ENCODE measurements around the gene GDPD4. TPM values are rescaled to one million over a fixed set of nuclear protein-coding genes. Genes with fewer than 3 reads are reported as not detected.

GDPD4 gene
- polyA plus RNA-seq, 4 donors = 2.2 to 4.5 TPM; not detected in 2

DNA sequence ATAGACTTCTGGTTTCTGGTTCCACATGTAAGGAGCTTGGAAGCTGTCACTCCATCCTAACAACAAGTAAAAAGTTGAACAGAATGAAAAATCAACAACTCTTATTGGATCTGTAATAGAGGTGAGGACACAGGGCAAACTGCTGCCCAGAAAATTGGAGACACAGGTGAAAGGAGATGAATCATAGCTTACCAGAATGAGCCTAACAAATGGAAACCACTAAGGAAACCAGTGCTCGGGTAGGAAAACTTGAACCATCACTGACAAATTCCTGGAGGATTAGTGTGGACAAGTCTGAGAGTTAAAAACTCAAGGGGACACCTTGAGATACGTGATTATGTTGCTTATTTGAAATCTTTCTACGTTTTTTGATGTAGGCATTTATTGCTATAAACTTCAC lies 52.1 kb downstream of the GDPD4 start:
- Histone ChIP-seq H3K4me3 (ENCODE audit: low read depth in 1 of 3, low read length in 3 of 3) (no peak overlapping the region), H3K27ac (ENCODE audit: low read depth in 1 of 3, low read length in 2 of 3) (no peak overlapping the region), H3K27me3 (ENCODE audit: control insufficient read depth in 3 of 3, insufficient read depth in 3 of 3, low read length in 3 of 3) (no peaks in the 10 kb centered on the region), H3K36me3 (ENCODE audit: control insufficient read depth in 3 of 3, insufficient read depth in 2 of 3, low read depth in 1 of 3, low read length in 3 of 3) (no peaks in the 10 kb centered on the region), H3K4me1 (ENCODE audit: control insufficient read depth in 3 of 3, insufficient read depth in 2 of 3, low read depth in 1 of 3, low read length in 2 of 3) (peaks cover 0 to 3% (median 0%) of the 10 kb centered on the region in 3 donors), H3K9me3 (ENCODE audit: control insufficient read depth in 2 of 2, insufficient read depth in 1 of 2, low read depth in 1 of 2, low read length in 1 of 2) (no peaks in the 10 kb centered on the region)
- WGBS, 3 donors = 78 to 91% (median 90%) methylated on average over 3 of the region's 3 CpGs
- FAIRE-seq (no peak), DNase-seq (no peak)

DNA sequence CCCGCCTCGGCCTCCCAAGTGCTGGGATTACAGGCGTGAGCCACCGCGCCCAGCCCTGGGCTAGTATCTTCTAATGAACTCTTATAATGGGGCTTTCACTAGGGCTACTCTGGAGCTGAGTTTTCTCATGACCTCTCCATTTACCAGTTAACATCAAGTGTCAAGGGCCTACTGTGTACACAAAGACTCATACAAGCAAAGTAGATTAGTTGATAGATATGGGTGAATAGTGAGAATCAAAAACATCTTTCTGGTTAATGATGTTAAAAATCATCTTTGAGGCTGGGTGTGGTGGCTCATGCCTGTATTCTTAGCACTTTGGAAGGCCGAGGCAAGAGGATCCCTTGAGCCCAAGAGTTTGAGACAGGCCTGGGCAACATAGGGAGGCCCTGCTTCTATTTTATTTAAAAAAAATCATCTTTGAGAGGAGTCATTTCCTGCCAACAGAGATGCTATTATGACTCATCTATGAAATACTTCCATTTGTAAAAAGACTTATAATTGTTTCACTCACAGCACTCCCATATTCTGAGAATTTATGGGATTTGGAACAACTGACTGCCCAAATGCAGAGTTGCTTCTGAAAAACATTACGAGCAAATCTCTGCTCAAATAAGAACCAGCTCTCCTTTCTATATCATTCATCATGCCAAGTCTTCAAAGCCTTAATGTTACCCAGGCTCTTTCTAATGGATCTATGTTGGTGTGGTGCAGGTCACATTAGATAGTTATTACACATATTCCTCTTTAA lies 57.0 kb downstream of the GDPD4 start:
- no peak for DNase-seq
- H3K4me3 ChIP-seq (ENCODE audit: low read depth in 1 of 3, low read length in 3 of 3) = no peak overlapping the region
- H3K27ac ChIP-seq (ENCODE audit: low read depth in 1 of 3, low read length in 2 of 3) = no peak overlapping the region
- no peaks in the 10 kb centered on the region for H3K9me3 ChIP-seq (ENCODE audit: control insufficient read depth in 2 of 2, insufficient read depth in 1 of 2, low read depth in 1 of 2, low read length in 1 of 2)
- peaks cover 0 to 3% (median 2%) of the 10 kb centered on the region in 3 donors for H3K4me1 ChIP-seq (ENCODE audit: control insufficient read depth in 3 of 3, insufficient read depth in 2 of 3, low read depth in 1 of 3, low read length in 2 of 3)
- no peak for FAIRE-seq
- no peaks in the 10 kb centered on the region for H3K27me3 ChIP-seq (ENCODE audit: control insufficient read depth in 3 of 3, insufficient read depth in 3 of 3, low read length in 3 of 3)
- H3K36me3 ChIP-seq (ENCODE audit: control insufficient read depth in 3 of 3, insufficient read depth in 2 of 3, low read depth in 1 of 3, low read length in 3 of 3) = no peaks in the 10 kb centered on the region
- WGBS, 3 donors = 90 to 95% (median 94%) methylated on average over 7 of the region's 7 CpGs

DNA sequence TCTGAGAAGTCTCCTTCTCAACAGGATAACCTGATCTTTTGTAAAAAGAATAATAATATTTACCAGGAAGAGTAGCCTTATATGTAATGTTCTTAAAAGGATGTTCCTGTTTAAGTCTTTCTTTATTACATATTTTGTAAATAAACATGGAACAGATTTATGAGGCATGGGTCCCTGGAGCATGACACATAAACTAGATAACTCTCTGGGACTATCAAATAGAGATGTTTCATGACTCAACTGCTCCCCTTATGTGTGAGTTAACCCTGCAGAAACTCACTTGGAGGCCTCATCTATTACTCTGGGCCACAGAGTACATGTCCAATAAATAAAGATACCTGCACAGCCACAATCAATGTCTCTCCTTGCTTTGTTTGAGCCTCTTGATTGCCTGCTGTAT lies 64.6 kb downstream of the GDPD4 start:
- Histone ChIP-seq H3K36me3 (ENCODE audit: control insufficient read depth in 3 of 3, insufficient read depth in 2 of 3, low read depth in 1 of 3, low read length in 3 of 3) (no peaks in the 10 kb centered on the region), H3K4me1 (ENCODE audit: control insufficient read depth in 3 of 3, insufficient read depth in 2 of 3, low read depth in 1 of 3, low read length in 2 of 3) (no peaks in the 10 kb centered on the region), H3K9me3 (ENCODE audit: control insufficient read depth in 2 of 2, insufficient read depth in 1 of 2, low read depth in 1 of 2, low read length in 1 of 2) (no peaks in the 10 kb centered on the region), H3K27ac (ENCODE audit: low read depth in 1 of 3, low read length in 2 of 3) (no peak overlapping the region), H3K27me3 (ENCODE audit: control insufficient read depth in 3 of 3, insufficient read depth in 3 of 3, low read length in 3 of 3) (no peaks in the 10 kb centered on the region), H3K4me3 (ENCODE audit: low read depth in 1 of 3, low read length in 3 of 3) (no peak overlapping the region)
- DNase-seq (no peak), FAIRE-seq (no peak)

DNA sequence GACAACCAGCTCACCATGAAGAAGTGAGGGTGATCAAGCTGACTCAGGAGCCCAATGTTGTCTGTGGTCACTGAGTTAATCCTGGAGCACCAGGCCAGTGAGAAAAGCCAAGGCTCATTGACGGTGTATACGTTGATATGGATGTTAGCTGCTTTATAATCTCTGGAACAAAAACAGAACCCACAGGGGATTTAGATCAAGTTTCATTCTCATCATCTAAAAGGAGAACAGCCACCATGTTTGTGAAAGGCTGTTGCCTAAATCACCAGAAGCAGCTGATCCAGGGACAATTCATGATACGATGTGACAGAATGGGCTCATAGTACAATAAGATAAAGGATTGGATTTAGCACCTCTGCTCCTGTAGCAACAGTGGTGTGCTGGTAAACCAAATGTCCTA lies 68.5 kb downstream of the GDPD4 start:
- H3K27ac ChIP-seq (ENCODE audit: low read depth in 1 of 3, low read length in 2 of 3) = no peak overlapping the region
- 78 to 85% (median 80%) methylated on average over 3 of the region's 3 CpGs for WGBS, 3 donors

DNA sequence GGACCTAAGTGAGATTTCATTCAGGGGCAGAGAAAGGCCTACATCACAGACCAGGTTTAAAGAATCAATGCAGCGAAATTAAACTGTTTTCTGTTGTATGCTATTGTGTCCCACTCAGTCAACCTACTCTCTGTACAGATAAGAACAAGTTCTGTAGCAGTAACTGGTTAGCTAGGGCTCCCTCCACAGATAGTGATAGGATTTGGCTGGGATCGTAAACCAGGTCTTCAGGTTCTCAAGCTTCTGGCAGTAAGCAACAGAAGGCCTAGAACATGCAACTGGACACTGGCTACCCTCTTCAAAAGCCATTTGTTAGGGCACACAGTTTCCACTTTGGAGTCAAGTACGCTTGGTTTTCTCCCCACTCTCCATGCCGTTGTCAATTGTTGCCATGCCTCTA lies 69.2 kb downstream of the GDPD4 start:
- peaks cover 0 to 2% (median 0%) of the 10 kb centered on the region in 3 donors for H3K36me3 ChIP-seq (ENCODE audit: control insufficient read depth in 3 of 3, insufficient read depth in 2 of 3, low read depth in 1 of 3, low read length in 3 of 3)
- no peaks in the 10 kb centered on the region for H3K9me3 ChIP-seq (ENCODE audit: control insufficient read depth in 2 of 2, insufficient read depth in 1 of 2, low read depth in 1 of 2, low read length in 1 of 2)
- H3K27ac ChIP-seq (ENCODE audit: low read depth in 1 of 3, low read length in 2 of 3) = no peak overlapping the region
- 90 to 93% (median 92%) methylated on average over 4 of the region's 4 CpGs for WGBS, 3 donors
- no peak overlapping the region for H3K4me3 ChIP-seq (ENCODE audit: low read depth in 1 of 3, low read length in 3 of 3)
- no peak for FAIRE-seq
- no peaks in the 10 kb centered on the region for H3K4me1 ChIP-seq (ENCODE audit: control insufficient read depth in 3 of 3, insufficient read depth in 2 of 3, low read depth in 1 of 3, low read length in 2 of 3)
- no peak for DNase-seq
- H3K27me3 ChIP-seq (ENCODE audit: control insufficient read depth in 3 of 3, insufficient read depth in 3 of 3, low read length in 3 of 3) = no peaks in the 10 kb centered on the region

More for the DNA sequence above, 68.5 kb downstream of the GDPD4 start:
- no peaks in the 10 kb centered on the region for H3K27me3 ChIP-seq (ENCODE audit: control insufficient read depth in 3 of 3, insufficient read depth in 3 of 3, low read length in 3 of 3)
- H3K9me3 ChIP-seq (ENCODE audit: control insufficient read depth in 2 of 2, insufficient read depth in 1 of 2, low read depth in 1 of 2, low read length in 1 of 2) = no peaks in the 10 kb centered on the region
- no peak overlapping the region for H3K4me3 ChIP-seq (ENCODE audit: low read depth in 1 of 3, low read length in 3 of 3)
- FAIRE-seq = no peak
- peaks cover 0 to under 1% (median 0%) of the 10 kb centered on the region in 3 donors for H3K36me3 ChIP-seq (ENCODE audit: control insufficient read depth in 3 of 3, insufficient read depth in 2 of 3, low read depth in 1 of 3, low read length in 3 of 3)
- peak in 1 of 2 donors; percentile 9 for DNase-seq
- no peaks in the 10 kb centered on the region for H3K4me1 ChIP-seq (ENCODE audit: control insufficient read depth in 3 of 3, insufficient read depth in 2 of 3, low read depth in 1 of 3, low read length in 2 of 3)

- H3K27me3 ChIP-seq (ENCODE audit: control insufficient read depth in 3 of 3, insufficient read depth in 3 of 3, low read length in 3 of 3) = no peaks in the 10 kb centered on the region
- 85 to 100% (median 86%) methylated on average over 1 of the region's 1 CpG for WGBS, 3 donors
- H3K36me3 ChIP-seq (ENCODE audit: control insufficient read depth in 3 of 3, insufficient read depth in 2 of 3, low read depth in 1 of 3, low read length in 3 of 3) = peaks cover 0 to 2% (median 0%) of the 10 kb centered on the region in 3 donors
- DNase-seq (no peak), FAIRE-seq (no peak)
- H3K4me1 ChIP-seq (ENCODE audit: control insufficient read depth in 3 of 3, insufficient read depth in 2 of 3, low read depth in 1 of 3, low read length in 2 of 3) = no peaks in the 10 kb centered on the region
- no peaks in the 10 kb centered on the region for H3K9me3 ChIP-seq (ENCODE audit: control insufficient read depth in 2 of 2, insufficient read depth in 1 of 2, low read depth in 1 of 2, low read length in 1 of 2)
- H3K27ac ChIP-seq (ENCODE audit: low read depth in 1 of 3, low read length in 2 of 3) = no peak overlapping the region
- no peak overlapping the region for H3K4me3 ChIP-seq (ENCODE audit: low read depth in 1 of 3, low read length in 3 of 3)
These were observed 69.7 kb downstream of the GDPD4 start for GRCh38 chr11:77231800-77232199.

GRCh38 chr11:77230878-77231605 lies 70.4 kb downstream of the GDPD4 start:
- H3K27ac ChIP-seq (ENCODE audit: low read depth in 1 of 3, low read length in 2 of 3) = no peak overlapping the region
- FAIRE-seq = no peak

DNA sequence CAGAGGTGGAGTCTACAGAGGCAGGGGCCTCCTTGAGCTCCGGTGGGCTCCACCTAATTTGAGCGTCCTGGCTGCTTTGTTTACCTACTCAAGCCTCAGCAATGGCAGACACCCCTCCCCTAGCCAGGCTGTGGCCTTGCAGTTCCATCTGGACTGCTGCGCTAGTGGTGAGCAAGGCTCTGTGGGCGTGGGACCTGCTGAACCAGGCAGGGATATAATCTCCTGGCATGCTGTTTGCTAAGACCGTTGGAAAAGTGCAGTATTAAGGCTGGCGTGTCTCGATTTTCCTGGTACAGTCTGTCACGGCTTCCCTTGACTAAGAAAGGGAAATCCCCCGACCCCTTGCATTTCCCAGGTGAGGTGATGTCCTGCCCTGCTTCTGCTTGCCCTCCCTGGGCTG lies 77.7 kb downstream of the GDPD4 start:
- 76 to 88% (median 82%) methylated on average over 9 of the region's 9 CpGs for WGBS, 3 donors
- Histone ChIP-seq H3K9me3 (ENCODE audit: control insufficient read depth in 2 of 2, insufficient read depth in 1 of 2, low read depth in 1 of 2, low read length in 1 of 2) (peaks cover 0 to 3% of the 10 kb centered on the region in 2 donors), H3K4me3 (ENCODE audit: low read depth in 1 of 3, low read length in 3 of 3) (no peak overlapping the region), H3K4me1 (ENCODE audit: control insufficient read depth in 3 of 3, insufficient read depth in 2 of 3, low read depth in 1 of 3, low read length in 2 of 3) (no peaks in the 10 kb centered on the region), H3K27me3 (ENCODE audit: control insufficient read depth in 3 of 3, insufficient read depth in 3 of 3, low read length in 3 of 3) (no peaks in the 10 kb centered on the region), H3K36me3 (ENCODE audit: control insufficient read depth in 3 of 3, insufficient read depth in 2 of 3, low read depth in 1 of 3, low read length in 3 of 3) (peaks cover 0 to 18% (median 0%) of the 10 kb centered on the region in 3 donors), H3K27ac (ENCODE audit: low read depth in 1 of 3, low read length in 2 of 3) (no peak overlapping the region)
- DNase-seq (no peak), FAIRE-seq (no peak)

More at GRCh38 chr11:77230878-77231605, 70.4 kb downstream of the GDPD4 start:
- WGBS, 3 donors = 91 to 99% (median 96%) methylated on average over 5 of the region's 5 CpGs
- Histone ChIP-seq H3K27me3 (ENCODE audit: control insufficient read depth in 3 of 3, insufficient read depth in 3 of 3, low read length in 3 of 3) (no peaks in the 10 kb centered on the region), H3K36me3 (ENCODE audit: control insufficient read depth in 3 of 3, insufficient read depth in 2 of 3, low read depth in 1 of 3, low read length in 3 of 3) (peaks cover 0 to 2% (median 0%) of the 10 kb centered on the region in 3 donors), H3K9me3 (ENCODE audit: control insufficient read depth in 2 of 2, insufficient read depth in 1 of 2, low read depth in 1 of 2, low read length in 1 of 2) (peaks cover 0 to 3% of the 10 kb centered on the region in 2 donors), H3K4me3 (ENCODE audit: low read depth in 1 of 3, low read length in 3 of 3) (no peak overlapping the region), H3K4me1 (ENCODE audit: control insufficient read depth in 3 of 3, insufficient read depth in 2 of 3, low read depth in 1 of 3, low read length in 2 of 3) (no peaks in the 10 kb centered on the region)
- DNase-seq = no peak

All from small intestine (tissue), 7 donors.